Mucosa of descending colon (tissue), 3 donors: ENCODE data around the gene GALNT7. TPM values are rescaled to one million over a fixed set of nuclear protein-coding genes. Genes with fewer than 3 reads are reported as not detected.
A peak's percentile ranks its signal among the peaks of the same experiment; 100 is the strongest.

Experiments
- ATAC-seq: fragments of 200-7000 bp; cut with Tn5 transposase; one replicate; pipeline ENCODE4 v1.9.1; 2020; ENCODE audit warnings: mild to moderate bottlenecking, moderate library complexity
- DNase-seq, 3 donors: peaks; one replicate each; pipeline ENCODE4 v3.0.0-alpha.2; 2020
- H3K36me3 ChIP-seq: fragments of 200-600 bp; one replicate; pipeline ENCODE4 v1.8.0; 2021; ENCODE audit warnings: low read depth, mild to moderate bottlenecking
- H3K4me1 ChIP-seq: fragments of 200-600 bp; one replicate; pipeline ENCODE4 v1.8.0; 2021; ENCODE audit warnings: low read depth, mild to moderate bottlenecking
- H3K4me3 ChIP-seq: fragments of 200-600 bp; one replicate; pipeline ENCODE4 v1.8.0; 2021; ENCODE audit warnings: mild to moderate bottlenecking
- H3K9me3 ChIP-seq: fragments of 200-600 bp; one replicate; pipeline ENCODE4 v1.8.0; 2021; ENCODE audit warnings: mild to moderate bottlenecking
- intact Hi-C, 2 donors: fragments of 100-400 bp; cut with DNase I in 1 of 2; cut with micrococcal nuclease in 1 of 2; formaldehyde crosslinking; loops; one replicate each; pipeline versions ENCODE4 v1.11.0 to v1.11.1; 2022; cut with DNase I, micrococcal nuclease
- microRNA-seq: library from miRNA; unstranded; fragments of <30 nt; microRNA quantifications from one replicate; pipeline ENCODE4, GENCODE V29; 2019
- total RNA-seq, 3 donors: library from RNA; stranded (reverse); fragmentation: NEBNext Ultra II Directional in 2 of 3; extraction: Animal tissue kit (Norgen Biotek cat#: 25700) in 2 of 3; gene quantifications; one replicate each; pipeline versions ENCODE4 v1.2.1 to v1.2.4, GENCODE V29; 2021 to 2023
- TF ChIP-seq, protein P1 (sequence below): fragments of 200-600 bp; IDR thresholded peaks from one replicate; pipeline ENCODE4 v1.8.0; 2022; ENCODE audit warnings: antibody characterized with exemption, mild to moderate bottlenecking
- donor health status: DM: no; HTN: no; CAD: no; lungs with moderate emphysema.
- donor health status: DM: no; HTN: no; CAD: no.
- donor health status: DM: no; HTN: yes; CAD: no.

Gene GALNT7
- total RNA-seq, 3 donors from 2014 or later, result 61.4 to 141 (median 109) TPM

DNA sequence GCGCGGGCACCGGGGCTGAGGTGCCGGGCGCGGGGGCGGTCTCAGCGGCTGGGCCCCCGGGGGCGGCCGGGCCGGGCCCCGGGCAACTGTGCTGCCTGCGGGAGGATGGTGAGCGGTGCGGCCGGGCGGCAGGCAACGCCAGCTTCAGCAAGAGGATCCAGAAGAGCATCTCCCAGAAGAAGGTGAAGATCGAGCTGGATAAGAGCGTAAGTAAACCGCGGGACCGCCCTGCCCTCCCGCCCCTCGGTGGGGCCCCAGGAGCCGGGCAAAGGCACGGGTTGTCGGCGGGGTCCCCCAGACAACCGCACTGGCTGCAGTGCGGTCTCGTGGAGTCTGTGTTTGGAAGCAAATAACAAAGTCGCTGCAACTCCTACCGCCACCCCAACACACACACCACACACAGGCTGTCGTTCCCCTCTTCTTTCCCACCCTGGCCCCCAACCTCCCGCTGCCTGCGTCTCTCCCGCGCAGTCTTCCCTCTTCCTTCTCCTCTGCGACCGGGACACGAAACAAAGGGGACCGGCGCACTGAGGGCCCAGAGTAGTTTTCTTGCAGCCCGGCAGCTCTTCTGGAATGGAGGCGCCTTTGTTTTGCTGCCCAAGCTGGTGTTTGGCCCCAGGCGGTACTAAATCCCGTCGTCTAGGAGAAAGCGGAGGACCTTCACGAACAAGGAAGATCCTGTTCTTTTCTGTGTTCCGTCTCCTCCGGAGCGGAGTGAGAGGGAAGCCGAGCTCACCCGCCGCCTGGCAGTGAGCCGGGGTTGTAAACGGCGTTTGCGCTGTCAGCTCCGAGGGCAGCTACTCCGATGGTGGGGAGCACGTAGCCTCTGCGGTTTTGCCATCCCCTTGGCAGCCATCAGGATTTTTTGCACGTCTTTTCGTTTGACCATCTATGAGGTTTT is 202.9 kb downstream of the GALNT7 start:
- Histone ChIP-seq H3K36me3 (no peaks in the 10 kb centered on the region), H3K4me3 (peak overlapping the region; percentile 69), H3K9me3 (no peaks in the 10 kb centered on the region), H3K4me1 (peaks cover 7% of the 10 kb centered on the region)
- TF ChIP-seq, protein P1, sequence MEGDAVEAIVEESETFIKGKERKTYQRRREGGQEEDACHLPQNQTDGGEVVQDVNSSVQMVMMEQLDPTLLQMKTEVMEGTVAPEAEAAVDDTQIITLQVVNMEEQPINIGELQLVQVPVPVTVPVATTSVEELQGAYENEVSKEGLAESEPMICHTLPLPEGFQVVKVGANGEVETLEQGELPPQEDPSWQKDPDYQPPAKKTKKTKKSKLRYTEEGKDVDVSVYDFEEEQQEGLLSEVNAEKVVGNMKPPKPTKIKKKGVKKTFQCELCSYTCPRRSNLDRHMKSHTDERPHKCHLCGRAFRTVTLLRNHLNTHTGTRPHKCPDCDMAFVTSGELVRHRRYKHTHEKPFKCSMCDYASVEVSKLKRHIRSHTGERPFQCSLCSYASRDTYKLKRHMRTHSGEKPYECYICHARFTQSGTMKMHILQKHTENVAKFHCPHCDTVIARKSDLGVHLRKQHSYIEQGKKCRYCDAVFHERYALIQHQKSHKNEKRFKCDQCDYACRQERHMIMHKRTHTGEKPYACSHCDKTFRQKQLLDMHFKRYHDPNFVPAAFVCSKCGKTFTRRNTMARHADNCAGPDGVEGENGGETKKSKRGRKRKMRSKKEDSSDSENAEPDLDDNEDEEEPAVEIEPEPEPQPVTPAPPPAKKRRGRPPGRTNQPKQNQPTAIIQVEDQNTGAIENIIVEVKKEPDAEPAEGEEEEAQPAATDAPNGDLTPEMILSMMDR, result no peak
- peak; percentile 35 for ATAC-seq
- intact Hi-C loops, result no loop called here
- DNase-seq, result peak; percentile 74 to 80 (median 79)

Small RNA genes within 50 kb of the gene (microRNA-seq; reads per million reads assigned to microRNA genes)
- 1.4 reads per million for gene MIR548T

Other genes with a start within 250 kb of the GALNT7 start
- gene HMGB2, start 165.5 kb downstream of the GALNT7 start, total RNA-seq, result 100 to 1,000 TPM in 1 of 3 donors, 10 to 100 TPM in 2; 42.0 to 113 (median 54.4) TPM
- gene SAP30, start 202.1 kb downstream of the GALNT7 start, total RNA-seq, result 10 to 100 TPM in 2 of 3 donors, 1 to 10 TPM in 1; 3.8 to 22.6 (median 12.4) TPM
- gene SCRG1, start 230.3 kb downstream of the GALNT7 start, total RNA-seq, result 1 to 10 TPM in 1 of 3 donors, under 1 TPM in 2; 0.06 to 3.4 (median 0.41) TPM